NCI-H748 (cell line): Measurements from ENCODE around the gene SYT9.

Experiments used
- DNase-seq: peaks from one replicate; lab custom pipeline; 2025; ENCODE audit not compliant: unreplicated experiment; lab: John Stamatoyannopoulos, UW

Gene SYT9

GRCh38 chr11:7422544-7423331, 171.0 kb downstream of the SYT9 start:
- DNase-seq: no peak

GRCh38 chr11:7423946-7424345, 172.2 kb downstream of the SYT9 start:
- no peak for DNase-seq

GRCh38 chr11:7427733-7428132, 176.0 kb downstream of the SYT9 start:
- peak; percentile 37 for DNase-seq

GRCh38 chr11:7428196-7428595, 176.5 kb downstream of the SYT9 start:
- DNase-seq: peak; percentile 46

- DNase-seq: no peak
These were observed 178.8 kb downstream of the SYT9 start for GRCh38 chr11:7430496-7430895.

GRCh38 chr11:7435176-7435575, 183.5 kb downstream of the SYT9 start:
- no peak for DNase-seq

GRCh38 chr11:7436146-7436545, 184.4 kb downstream of the SYT9 start:
- DNase-seq: no peak

- no peak for DNase-seq
These were observed 185.0 kb downstream of the SYT9 start for GRCh38 chr11:7436657-7437056.

- DNase-seq: no peak
These were observed 186.0 kb downstream of the SYT9 start for GRCh38 chr11:7437696-7438095.

GRCh38 chr11:7439746-7440320, 188.1 kb downstream of the SYT9 start:
- DNase-seq: no peak

GRCh38 chr11:7442588-7443215, 191.0 kb downstream of the SYT9 start:
- DNase-seq: peak; percentile 28

- DNase-seq: no peak
These were observed 192.6 kb downstream of the SYT9 start for GRCh38 chr11:7444091-7444981.

GRCh38 chr11:7445564-7445963, 193.9 kb downstream of the SYT9 start:
- DNase-seq: no peak

GRCh38 chr11:7448201-7448600, 196.5 kb downstream of the SYT9 start:
- no peak for DNase-seq

GRCh38 chr11:7449211-7449840, 197.6 kb downstream of the SYT9 start:
- no peak for DNase-seq

GRCh38 chr11:7449841-7450214, 198.1 kb downstream of the SYT9 start:
- DNase-seq: no peak

- no peak for DNase-seq
These were observed 199.1 kb downstream of the SYT9 start for GRCh38 chr11:7450836-7451235.

- no peak for DNase-seq
These were observed 199.8 kb downstream of the SYT9 start for GRCh38 chr11:7451520-7451919.

- no peak for DNase-seq
These were observed 200.3 kb downstream of the SYT9 start for GRCh38 chr11:7451952-7452494.

- DNase-seq: no peak
These were observed 203.2 kb downstream of the SYT9 start for GRCh38 chr11:7454854-7455253.

- no peak for DNase-seq
These were observed 205.5 kb downstream of the SYT9 start for GRCh38 chr11:7457211-7457610.
